HepG2 (cell line): ENCODE measurements around the gene TMEM260. TPM values are rescaled to one million over a fixed set of nuclear protein-coding genes. Genes with fewer than 3 reads are reported as not detected.

Source experiments
- ATAC-seq: fragments of 200-7000 bp; cut with Tn5 transposase; 3 replicates; pipeline ENCODE4 v1.9.1; 2020; ENCODE audit warnings: mild to moderate bottlenecking, moderate library complexity
- BruUV-seq: library from RNA; stranded (reverse); fragments of 400-500 nt; replicated peaks from 2 replicates; lab custom pipeline; 2021; lab: Mats Ljungman, UMichigan
- CTCF ChIA-PET: fragments of 300-600 bp; formaldehyde crosslinking; extraction: SDS; loops from one replicate; lab custom pipeline; 2021; ENCODE audit warnings: low total read pairs, inconsistent platforms, low intra/inter-chr PET ratio; lab: Yijun Ruan, JAX
- POLR2A ChIA-PET: fragments of 350-600 bp; sonication (Branson Sonifier 250); formaldehyde crosslinking; loops from one replicate; lab custom pipeline; 2020; ENCODE audit warnings: antibody characterized with exemption, inconsistent platforms; lab: Yijun Ruan, JAX
- DNase-seq: peaks from one replicate; pipeline ENCODE4 v3.0.0-alpha.2; 2015; ENCODE audit warnings: low spot score
- FAIRE-seq: peaks from 3 replicates; lab custom pipeline; 2011; peaks lifted over from hg19 to GRCh38; lab: Jason Lieb, UNC
- H2AFZ ChIP-seq: one replicate; pipeline ENCODE4 v1.6.1; 2011; ENCODE audit warnings: low read length, inconsistent platforms
- H3K27ac ChIP-seq: fragments of 300-600 bp; 3 replicates; pipeline ENCODE4 v1.8.0; 2011; ENCODE audit warnings: mixed run types, mild to moderate bottlenecking, mixed read lengths, low read length, inconsistent platforms; ENCODE audit not compliant: insufficient read depth; ENCODE audit errors: extremely low read length
- H3K27me3 ChIP-seq, 2 experiments: fragments of 200-600 bp in 1 of 2; 2 replicates in 1 of 2; 3 replicates in 1 of 2; pipeline versions ENCODE4 v1.6.0 to v1.8.0; 2011; ENCODE audit warnings: low read length in 2 of 2, mild to moderate bottlenecking in 2 of 2, moderate library complexity in 2 of 2, inconsistent platforms in 1 of 2; ENCODE audit not compliant: insufficient read depth in 2 of 2, control insufficient read depth in 1 of 2
- H3K36me3 ChIP-seq, 2 experiments: fragments of 200-600 bp in 1 of 2; replicated peaks in 1 of 2; 2 replicates in 1 of 2; 3 replicates in 1 of 2; pipeline versions ENCODE4 v1.5.1 to v1.8.0; 2011; ENCODE audit warnings: low read length in 2 of 2, inconsistent platforms in 1 of 2; ENCODE audit not compliant: insufficient read depth in 2 of 2, control insufficient read depth in 1 of 2
- H3K4me1 ChIP-seq: 2 replicates; pipeline ENCODE4 v1.5.1; 2012; ENCODE audit warnings: low read length, inconsistent platforms; ENCODE audit not compliant: insufficient read depth
- H3K4me2 ChIP-seq: 2 replicates; pipeline ENCODE4 v1.6.0; 2011; ENCODE audit warnings: low read depth, low read length, inconsistent platforms
- H3K4me3 ChIP-seq, 3 experiments: fragments of 200-600 bp in 1 of 3; sonication (generic), shearing (Covaris generic) in 1 of 3; replicated peaks in 1 of 3; 2 replicates each; pipeline ENCODE4 v1.5.1; 2011 to 2016; ENCODE audit warnings: low read length in 3 of 3, inconsistent platforms in 2 of 3, low read depth in 2 of 3, mild to moderate bottlenecking in 2 of 3, control low read depth in 1 of 3, mixed read lengths in 1 of 3; ENCODE audit not compliant: insufficient read depth in 1 of 3
- H3K79me2 ChIP-seq: one replicate; pipeline ENCODE4 v1.6.1; 2011; ENCODE audit warnings: low read length, inconsistent platforms; ENCODE audit not compliant: insufficient read depth
- H3K9ac ChIP-seq: 2 replicates; pipeline ENCODE4 v1.6.0; 2011; ENCODE audit warnings: mild to moderate bottlenecking, low read depth, low read length, inconsistent platforms; ENCODE audit not compliant: insufficient read depth
- H3K9me3 ChIP-seq: 2 replicates; pipeline ENCODE4 v1.5.1; 2012; ENCODE audit warnings: mild to moderate bottlenecking, low read length
- H4K20me1 ChIP-seq: 2 replicates; pipeline ENCODE4 v1.6.0; 2011; ENCODE audit warnings: inconsistent platforms, mild to moderate bottlenecking, low read length, moderate library complexity; ENCODE audit not compliant: insufficient read depth
- DPF2 ChIP-seq: sonication (generic); formaldehyde crosslinking; IDR thresholded peaks from 2 replicates; pipeline ENCODE4 v1.4.0; 2020; ENCODE audit warnings: mild to moderate bottlenecking, low read depth, missing genetic modification reagents, borderline replicate concordance
- ELF4 ChIP-seq: sonication (generic); formaldehyde crosslinking; IDR thresholded peaks from 2 replicates; pipeline ENCODE4 v1.5.0; 2020; ENCODE audit warnings: missing genetic modification reagents, mild to moderate bottlenecking, moderate library complexity, borderline replicate concordance
- MTF1 ChIP-seq: sonication (generic); formaldehyde crosslinking; IDR thresholded peaks from 2 replicates; pipeline ENCODE4 v1.5.0; 2020; ENCODE audit warnings: missing genetic modification reagents
- REPIN1 ChIP-seq: sonication (generic); formaldehyde crosslinking; IDR thresholded peaks from 2 replicates; pipeline ENCODE4 v1.8.0; 2022; ENCODE audit warnings: missing genetic modification reagents, low read depth, mild to moderate bottlenecking, borderline replicate concordance
- SKI ChIP-seq: fragments of 450-650 bp; IDR thresholded peaks from one replicate; pipeline ENCODE4 v1.6.1; 2018; ENCODE audit warnings: mild to moderate bottlenecking; ENCODE audit not compliant: partially characterized antibody
- SNAI1 ChIP-seq: sonication (generic); formaldehyde crosslinking; IDR thresholded peaks from 2 replicates; pipeline ENCODE4 v1.5.0; 2020; ENCODE audit warnings: mild to moderate bottlenecking, missing genetic modification reagents, borderline replicate concordance
- ZBTB46 ChIP-seq: sonication (generic); formaldehyde crosslinking; IDR thresholded peaks from 2 replicates; pipeline ENCODE4 v1.4.0; 2020; ENCODE audit warnings: mild to moderate bottlenecking, missing genetic modification reagents, borderline replicate concordance
- ZNF205 ChIP-seq: IDR thresholded peaks from 2 replicates; pipeline ENCODE4 v1.6.1; 2018; ENCODE audit warnings: missing biosample characterization, missing genetic modification reagents
- ZNF616 ChIP-seq: sonication (generic); formaldehyde crosslinking; IDR thresholded peaks from 2 replicates; pipeline ENCODE4 v1.5.0; 2020; ENCODE audit warnings: low read depth, mild to moderate bottlenecking, missing genetic modification reagents
- ZNF879 ChIP-seq: sonication (generic); formaldehyde crosslinking; IDR thresholded peaks from 2 replicates; pipeline ENCODE4 v1.8.1; 2023; ENCODE audit warnings: missing genetic modification reagents
- WGBS: methylation state at CpG from one replicate; pipeline ENCODE4 v1.1.6; 2017; ENCODE audit warnings: low lambda C conversion rate; 5-methylcytosine and 5-hydroxymethylcytosine counted together
- in situ Hi-C: cut with HindIII; loops from 2 replicates; pipeline ENCODE4 v1.10.0; 2017; ENCODE audit warnings: low pct_unique_long_range_greater_than_20kb; ENCODE audit not compliant: extremely low pct_ligation_motif_present
- intact Hi-C: fragments of 100-400 bp; cut with micrococcal nuclease; formaldehyde crosslinking; loops from one replicate; pipeline ENCODE4 v1.10.0; 2022; ENCODE audit not compliant: unreplicated experiment
- polyA plus RNA-seq, 8 experiments: library from polyadenylated mRNA; depleted of rRNA in 3 of 8; stranded (reverse) in 7 of 8; unstranded in 1 of 8; fragments of >200 nt; fragmentation: Illumina TruSeq in 4 of 8; extraction: Trizol in 4 of 8; gene quantifications; 2 replicates each; pipeline versions ENCODE4 v1.2.1 to v1.2.3, GENCODE V29; 2011 to 2016; ENCODE audit warnings: low read depth in 4 of 8, missing spikeins in 1 of 8, mixed read lengths in 1 of 8; ENCODE audit not compliant: insufficient read depth in 1 of 8
- total RNA-seq, 5 experiments: library from RNA; depleted of rRNA; stranded (reverse); fragments of >200 nt; fragmentation: Illumina TruSeq; extraction: Trizol; gene quantifications; 2 replicates each; pipeline ENCODE4 v1.2.3, GENCODE V29; 2016; ENCODE audit warnings: low read depth in 1 of 5

TMEM260 gene
- total and polyA plus RNA-seq, 2 of the 13 experiments (the other 11 are each of a cell fraction or from before 2014, with no cell fraction given), result 7.7 to 9.3 TPM

DNA sequence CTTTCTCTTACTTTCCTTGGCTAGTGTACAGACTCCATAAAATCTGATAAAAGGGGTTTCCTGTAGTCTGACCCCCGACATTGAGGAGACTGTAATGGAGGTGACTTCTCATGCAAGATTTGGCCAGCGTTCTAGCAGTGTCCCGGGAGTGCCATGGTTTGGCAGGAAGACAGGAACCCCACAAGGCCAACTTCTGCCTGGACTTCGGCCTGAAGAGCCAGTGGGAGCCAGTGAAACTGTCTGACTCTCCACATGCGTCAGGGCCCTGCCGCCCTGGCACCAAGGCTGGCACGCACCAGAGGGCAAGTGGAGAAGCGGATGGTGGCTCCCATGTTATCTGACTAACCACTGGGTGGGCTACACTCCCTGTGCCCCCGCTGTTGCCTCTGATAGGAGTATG is 70.5 kb downstream of the TMEM260 start:
- ATAC-seq, result no peak
- WGBS, result 80% methylated on average over 5 of the region's 9 CpGs
- no peak for FAIRE-seq
- no peaks in the 10 kb centered on the region for H3K27me3 ChIP-seq
- no peaks in the 10 kb centered on the region; the same call in 1 of the 2 replicates for H4K20me1 ChIP-seq
- intact Hi-C loops, result no loop called here
- no peak overlapping the region for H3K9ac ChIP-seq
- no peaks in the 10 kb centered on the region for H3K9me3 ChIP-seq
- H2AFZ ChIP-seq, result no peak overlapping the region
- TF ChIP-seq DPF2, result no peak
- no peak for TF ChIP-seq ZBTB46 (CRISPR knock-in tag)
- no peak for TF ChIP-seq REPIN1 (CRISPR knock-in tag)
- TF ChIP-seq ELF4 (CRISPR knock-in tag), result no peak
- no peak for TF ChIP-seq ZNF879 (CRISPR knock-in tag)
- TF ChIP-seq ZNF616, result no peak
- TF ChIP-seq SKI, result no peak
- TF ChIP-seq SNAI1 (CRISPR knock-in tag), result no peak
- no peak for TF ChIP-seq MTF1 (CRISPR knock-in tag)
- TF ChIP-seq ZNF205 (CRISPR knock-in tag), result no peak
- CTCF ChIA-PET, result no interaction called here
- H3K4me1 ChIP-seq, result 0 out of 2 replicates have a peak, but pooled peaks cover 5% of the 10 kb centered on the region
- no TSS peak for BruUV-seq
- POLR2A ChIA-PET, result no interaction called here
- H3K27ac ChIP-seq, result no peak overlapping the region
- DNase-seq, result no peak
- no peak overlapping the region for H3K4me3 ChIP-seq
- no peaks in the 10 kb centered on the region for H3K36me3 ChIP-seq
- no peaks in the 10 kb centered on the region for H3K79me2 ChIP-seq
- in situ Hi-C loops, result loop anchor here (25.0 kb wide), 1 partner anchor 537 kb away; no protein-coding TSS in a partner anchor
- no peak overlapping the region for H3K4me2 ChIP-seq
